Measurements from ENCODE around the gene RPUSD4. TPM values are rescaled to one million over a fixed set of nuclear protein-coding genes. Genes with fewer than 3 reads are reported as not detected.

The RPUSD4 gene
- total RNA-seq, 1 donor from 2014 or later: 22.0 TPM

DNA sequence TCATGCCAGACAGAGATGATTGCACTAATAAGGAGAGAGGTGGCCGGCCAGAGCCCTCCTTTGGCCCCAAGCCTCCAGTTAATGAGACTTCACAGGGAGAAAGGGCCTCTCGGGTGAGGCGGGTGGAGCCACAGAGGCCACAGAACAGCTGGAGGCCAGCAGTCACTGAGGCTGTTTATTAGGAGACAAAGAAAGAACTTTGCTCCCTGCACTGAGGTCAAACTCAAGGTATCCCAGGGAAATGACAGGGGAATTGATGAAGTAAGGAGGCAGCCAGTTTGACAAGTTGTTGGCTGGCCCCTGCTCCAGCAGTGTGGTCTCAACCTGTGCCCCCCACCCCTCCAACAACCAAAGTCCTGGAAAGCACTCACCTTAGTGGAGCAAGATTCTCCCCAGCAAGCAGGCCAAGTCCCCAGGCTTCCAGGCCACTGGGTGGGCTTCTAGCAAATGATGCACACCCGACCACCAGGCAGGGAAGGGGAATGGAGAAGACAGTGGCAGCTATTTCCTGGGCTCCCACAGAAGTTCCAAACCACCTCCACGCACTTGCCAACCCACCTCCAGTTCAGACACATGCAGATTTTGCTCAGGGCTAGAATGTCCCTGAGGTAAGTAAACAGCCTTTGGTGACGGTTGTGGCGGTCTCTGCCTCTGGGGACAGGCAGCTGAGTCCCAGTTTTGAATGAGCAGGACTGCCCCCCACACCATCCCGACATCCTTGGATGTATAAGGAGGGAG, 53.2 kb downstream of the RPUSD4 start:
- DNase-seq (ENCODE audit: low read depth in 2 of 2): no peak

DNA sequence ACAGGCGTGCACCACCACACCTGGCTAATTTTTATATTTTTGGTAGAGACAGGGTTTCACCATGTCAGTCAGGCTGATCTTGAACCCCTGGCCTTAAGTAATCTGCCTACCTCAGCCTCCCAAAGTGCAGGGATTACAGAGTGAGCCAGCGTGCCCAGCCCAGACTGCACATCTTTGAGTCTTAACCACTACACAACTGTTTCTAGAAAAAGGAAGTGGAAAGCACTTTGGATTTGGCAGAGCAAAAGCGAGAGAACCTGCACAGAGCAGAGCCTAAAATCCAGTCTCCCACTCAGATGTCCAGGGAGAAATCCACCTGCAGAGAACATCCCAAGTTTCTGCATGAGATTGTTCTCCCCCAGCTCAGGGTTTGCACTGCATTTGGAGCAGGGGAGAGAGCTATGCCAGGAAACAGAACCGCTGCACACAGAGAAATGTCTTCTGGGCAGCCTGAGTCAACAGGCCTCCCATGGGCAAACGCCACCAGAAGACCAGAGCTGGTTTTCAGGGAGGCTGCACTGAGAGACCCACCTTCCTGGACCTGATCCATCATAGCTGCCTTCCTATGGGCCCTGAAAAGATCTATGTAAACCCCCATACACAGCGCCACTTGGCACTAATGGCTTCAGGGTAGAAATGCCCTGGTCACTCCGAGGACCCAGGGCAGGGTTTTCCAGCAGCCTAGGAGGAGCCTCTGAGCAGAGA, 54.0 kb downstream of the RPUSD4 start:
- DNase-seq (ENCODE audit: low read depth in 2 of 2): no peak

DNA sequence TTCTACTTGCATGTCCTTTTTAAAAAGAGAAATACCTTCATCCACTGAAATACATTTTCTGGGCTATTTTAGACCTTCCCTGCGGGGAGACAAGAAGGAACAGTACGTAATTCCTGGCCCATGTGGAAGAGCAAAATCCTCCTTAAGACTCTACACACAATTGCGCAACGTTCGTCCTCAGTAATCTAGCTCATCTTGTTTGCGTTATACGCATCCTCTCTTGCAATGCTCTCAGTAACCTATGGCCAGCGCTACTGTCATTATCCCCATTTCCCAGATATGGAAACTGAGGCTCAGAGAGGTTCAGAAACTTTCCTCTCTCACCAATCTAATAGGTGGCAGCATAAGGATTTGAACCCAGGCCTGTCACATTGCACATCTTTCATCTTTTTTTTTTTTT, 54.6 kb downstream of the RPUSD4 start:
- DNase-seq (ENCODE audit: low read depth in 2 of 2): no peak

DNA sequence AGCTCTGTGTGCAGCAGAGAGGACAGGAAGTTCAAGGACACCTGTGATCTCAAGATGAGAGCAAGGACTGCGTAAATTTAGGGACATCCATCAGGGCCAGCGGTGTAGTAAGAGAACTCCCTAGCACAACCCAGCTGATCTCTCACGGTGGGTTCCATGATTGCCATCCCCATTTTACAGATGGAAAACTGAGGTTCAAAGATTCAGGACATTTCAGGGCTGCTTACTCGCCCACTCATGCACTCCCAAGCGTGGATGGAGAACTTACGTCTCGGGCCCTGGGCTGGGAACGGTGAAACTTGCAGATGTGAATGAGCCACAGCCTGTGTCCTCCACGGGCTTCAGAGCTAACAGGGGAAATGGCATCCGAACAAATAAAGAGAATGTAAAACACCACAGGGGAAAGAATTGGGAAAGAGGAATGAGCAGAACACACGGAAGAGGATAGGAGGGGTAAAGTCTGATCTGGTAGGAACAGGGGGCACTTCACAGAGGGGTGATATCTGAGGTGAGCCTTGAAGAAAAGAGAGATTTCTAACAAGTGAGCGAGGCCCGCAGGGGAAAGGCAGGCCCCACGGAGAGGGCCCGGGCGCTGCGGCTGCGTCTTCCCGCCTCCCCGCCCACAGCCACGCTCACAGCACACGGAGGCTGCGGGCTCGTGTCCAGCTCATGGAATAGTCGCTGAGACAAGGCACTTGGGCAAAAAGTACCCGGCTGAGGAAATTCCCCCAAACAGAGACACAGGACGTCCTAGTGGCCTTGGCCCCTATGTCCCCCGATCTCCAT, 55.9 kb downstream of the RPUSD4 start:
- no peak for DNase-seq (ENCODE audit: low read depth in 2 of 2)

DNA sequence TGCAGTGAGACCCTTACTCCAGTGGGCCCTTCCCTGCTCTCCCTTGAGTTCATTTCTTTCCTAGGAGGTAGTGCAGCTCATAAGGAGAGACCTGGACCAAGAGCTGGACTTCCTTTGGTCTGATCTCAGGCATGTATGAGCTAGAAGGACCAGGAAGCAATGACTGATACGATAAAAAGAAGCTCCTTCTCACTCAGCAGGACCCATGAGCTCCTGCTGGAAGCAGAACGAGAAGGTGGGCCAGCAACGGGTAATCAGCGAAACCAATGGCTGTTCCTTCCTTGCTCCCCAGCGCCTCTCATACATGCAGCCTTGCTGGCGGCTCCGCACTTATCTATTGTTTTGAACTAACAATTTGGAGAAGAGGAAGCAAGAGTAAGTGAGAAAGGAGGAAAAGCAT, 56.8 kb downstream of the RPUSD4 start:
- peak in 1 of 2 donors; percentile 51 for DNase-seq (ENCODE audit: low read depth in 2 of 2)

DNA sequence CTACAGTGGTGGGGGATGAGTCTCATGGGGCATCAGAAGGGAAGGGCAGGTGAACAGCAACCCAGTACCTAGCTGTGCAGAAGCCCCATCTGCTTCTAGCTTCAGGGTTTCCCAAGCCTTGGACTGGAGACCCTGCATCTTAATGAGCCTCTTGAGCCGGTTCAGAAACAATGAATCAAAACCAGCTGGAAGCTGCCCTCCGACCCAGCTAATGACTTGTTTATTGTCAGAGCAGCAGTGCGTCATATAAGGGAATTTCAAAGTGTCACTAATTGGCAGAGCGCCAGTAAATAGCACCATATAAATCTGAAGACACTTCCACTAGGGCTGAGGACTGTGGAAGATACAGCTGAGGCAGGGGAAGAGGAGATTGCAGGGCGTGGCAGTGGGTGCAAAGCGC, 57.5 kb downstream of the RPUSD4 start:
- peak; percentile 46 to 98 for DNase-seq (ENCODE audit: low read depth in 2 of 2)

DNA sequence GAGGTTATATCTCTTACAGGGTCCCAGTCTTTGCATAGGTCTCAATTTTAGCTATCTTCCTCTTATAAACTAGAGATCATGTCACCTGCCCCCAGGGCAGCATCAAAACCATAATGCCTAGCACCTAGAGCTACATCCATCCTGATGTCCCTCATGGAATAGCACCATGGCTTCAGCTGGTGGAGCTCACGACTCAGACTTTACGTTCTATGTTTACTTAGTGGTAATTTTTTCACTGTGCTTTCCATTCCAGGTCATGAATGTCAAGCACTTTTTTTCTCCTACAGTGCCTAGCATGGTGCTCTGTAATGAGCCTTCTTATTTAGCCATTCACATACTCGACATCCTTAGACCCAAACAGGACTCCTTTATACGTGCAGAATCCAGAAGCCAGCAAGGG, 58.4 kb downstream of the RPUSD4 start:
- no peak for DNase-seq (ENCODE audit: low read depth in 2 of 2)

DNA sequence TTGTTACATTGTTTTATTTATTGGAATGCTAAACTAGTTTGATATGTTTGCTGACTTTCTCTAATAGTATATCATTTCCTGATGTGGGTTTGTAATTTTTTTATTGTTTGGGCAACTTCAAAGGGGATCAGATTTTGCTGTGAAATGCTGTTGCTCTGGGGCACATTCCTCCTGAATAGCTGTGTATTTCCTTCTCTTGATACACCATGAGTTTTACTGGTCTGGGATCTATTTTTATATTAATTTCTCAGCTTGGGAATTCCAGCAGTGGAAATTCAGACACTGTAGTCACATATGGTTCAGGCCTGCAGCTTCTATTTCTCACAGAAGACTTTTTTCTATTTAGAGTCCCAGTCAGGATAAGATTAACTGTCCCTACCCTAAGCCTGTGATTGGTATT, 58.9 kb downstream of the RPUSD4 start:
- peak in 1 of 2 donors; percentile 61 for DNase-seq (ENCODE audit: low read depth in 2 of 2)

DNA sequence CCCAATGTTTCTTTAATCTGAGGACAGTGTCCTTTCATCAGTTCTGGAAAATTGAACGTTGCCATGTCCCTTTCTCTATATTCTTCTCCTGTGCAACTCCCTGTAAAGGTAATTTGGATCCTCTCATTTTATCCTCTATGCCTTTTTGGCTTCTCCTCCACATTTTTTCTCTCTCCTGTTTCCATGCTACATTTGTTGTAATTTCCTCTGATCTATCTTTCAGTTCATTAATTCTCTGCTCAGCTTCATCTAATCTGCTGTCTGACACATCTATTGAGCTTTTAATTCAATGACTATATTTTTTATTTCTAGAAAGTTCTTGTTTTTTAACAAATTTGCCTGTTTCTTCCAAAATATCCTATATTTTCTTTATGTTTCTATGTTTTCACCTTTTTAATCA, 59.3 kb downstream of the RPUSD4 start:
- DNase-seq (ENCODE audit: low read depth in 2 of 2): no peak

Other genes starting within 250 kb of the RPUSD4 start
- 0.65 and 4.4 TPM in 2 replicates for gene CDON, start 148.8 kb downstream of the RPUSD4 start, total RNA-seq
- 19.4 and 25.6 TPM in 2 replicates for gene FAM118B, start 132 bp upstream of the RPUSD4 start, total RNA-seq
- gene SRPRA, start 57.2 kb upstream of the RPUSD4 start, total RNA-seq: 29.9 and 39.5 TPM in 2 replicates
- gene FOXRED1, start 57.5 kb upstream of the RPUSD4 start, total RNA-seq: 6.2 and 8.1 TPM in 2 replicates
- 2.6 and 4.2 TPM in 2 replicates for gene TIRAP, start 71.4 kb upstream of the RPUSD4 start, total RNA-seq
- gene DCPS, start 92.4 kb upstream of the RPUSD4 start, total RNA-seq: 4.4 and 10.5 TPM in 2 replicates
- 12.9 and 14.7 TPM in 2 replicates for gene ST3GAL4, start 144.0 kb upstream of the RPUSD4 start, total RNA-seq

Measured in lung microvascular endothelial cell (primary cell).